Coronary artery (tissue), 2 donors: ENCODE measurements around the gene ADSS2.

ENCODE experiments used
- DNase-seq: peaks from one replicate; pipeline ENCODE4 v3.0.0-alpha.2; 2017; ENCODE audit warnings: low spot score
- H3K27ac ChIP-seq, 2 donors: fragments of 200-600 bp; sonication (generic); one replicate each; pipeline ENCODE4 v1.5.1; 2016 to 2019
- H3K4me3 ChIP-seq: fragments of 200-600 bp; sonication (generic); 2 replicates; pipeline ENCODE4 v1.5.1; 2016; ENCODE audit warnings: mild to moderate bottlenecking, moderate library complexity
- CTCF ChIP-seq: fragments of 200-600 bp; sonication (generic); IDR thresholded peaks from one replicate; pipeline ENCODE4 v1.5.1; 2019; ENCODE audit warnings: antibody characterized with exemption

Gene ADSS2

GRCh38 chr1:244362476-244362875 lies 89.2 kb downstream of the ADSS2 start:
- no peak overlapping the region for H3K27ac ChIP-seq
- no peak for TF ChIP-seq CTCF
- H3K4me3 ChIP-seq, result no peak overlapping the region
- DNase-seq, result no peak

GRCh38 chr1:244361764-244362473 lies 89.8 kb downstream of the ADSS2 start:
- no peak for DNase-seq
- H3K27ac ChIP-seq, result no peak overlapping the region
- no peak for TF ChIP-seq CTCF
- peak overlapping the region; percentile 11 for H3K4me3 ChIP-seq
